Subcutaneous abdominal adipose tissue (tissue), 5 donors: ENCODE results near the gene RIN3.

Experiments used
- H3K27ac ChIP-seq: one replicate; pipeline ENCODE4 v1.7.0; 2013; ENCODE audit warnings: low read depth, mild to moderate bottlenecking, inconsistent platforms, low read length, moderate library complexity
- H3K27me3 ChIP-seq, 5 donors: one replicate each; pipeline ENCODE4 v1.7.0; 2013; ENCODE audit warnings: low read length in 5 of 5, inconsistent platforms in 1 of 5; ENCODE audit not compliant: control insufficient read depth in 5 of 5, insufficient read depth in 4 of 5
- H3K36me3 ChIP-seq, 5 donors: one replicate each; pipeline ENCODE4 v1.7.0; 2013; ENCODE audit warnings: low read length in 5 of 5; ENCODE audit not compliant: control insufficient read depth in 5 of 5, insufficient read depth in 5 of 5
- H3K4me1 ChIP-seq, 5 donors: one replicate each; pipeline ENCODE4 v1.7.0; 2013; ENCODE audit warnings: low read length in 5 of 5, mild to moderate bottlenecking in 3 of 5, moderate library complexity in 1 of 5; ENCODE audit not compliant: control insufficient read depth in 5 of 5, insufficient read depth in 5 of 5
- H3K4me3 ChIP-seq, 5 donors: one replicate each; pipeline ENCODE4 v1.7.0; 2013; ENCODE audit warnings: low read length in 5 of 5, low read depth in 1 of 5
- H3K9ac ChIP-seq, 5 donors: one replicate each; pipeline ENCODE4 v1.7.0; 2013; ENCODE audit warnings: low read length in 5 of 5, mild to moderate bottlenecking in 4 of 5, moderate library complexity in 3 of 5
- H3K9me3 ChIP-seq, 5 donors: one replicate each; pipeline ENCODE4 v1.7.0; 2013; ENCODE audit warnings: low read length in 5 of 5; ENCODE audit not compliant: control insufficient read depth in 5 of 5
- donor health status: healthy.
- donor health status: healthy.
- donor health status: healthy.
- donor health status: healthy.
- donor health status: healthy.

Gene RIN3

GRCh38 chr14:92615451-92615850 lies 101.9 kb downstream of the RIN3 start:
- Histone ChIP-seq H3K27ac (no peak overlapping the region), H3K36me3 (peaks cover 0 to 9% (median 7%) of the 10 kb centered on the region in 5 donors), H3K9ac (no peak overlapping the region), H3K9me3 (no peaks in the 10 kb centered on the region), H3K4me3 (no peak overlapping the region), H3K27me3 (no peaks in the 10 kb centered on the region), H3K4me1 (peaks cover 0 to 3% (median 0%) of the 10 kb centered on the region in 5 donors)

- H3K4me3 ChIP-seq: no peak overlapping the region
- no peak overlapping the region for H3K27ac ChIP-seq
- no peaks in the 10 kb centered on the region for H3K27me3 ChIP-seq
- H3K4me1 ChIP-seq: peaks cover 0 to 3% (median 0%) of the 10 kb centered on the region in 5 donors
- H3K9me3 ChIP-seq: no peaks in the 10 kb centered on the region
- peaks cover 0 to 9% (median 2%) of the 10 kb centered on the region in 5 donors for H3K36me3 ChIP-seq
- H3K9ac ChIP-seq: no peak overlapping the region
Measured at GRCh38 chr14:92616178-92616577, 102.6 kb downstream of the RIN3 start.

- Histone ChIP-seq H3K9ac (no peak overlapping the region), H3K27me3 (no peaks in the 10 kb centered on the region), H3K27ac (no peak overlapping the region), H3K9me3 (peaks cover 0 to 9% (median 8%) of the 10 kb centered on the region in 5 donors), H3K4me1 (peaks cover 0 to 3% (median 0%) of the 10 kb centered on the region in 5 donors), H3K36me3 (peaks cover 0 to 9% (median 0%) of the 10 kb centered on the region in 5 donors), H3K4me3 (no peak overlapping the region)
Measured at GRCh38 chr14:92617581-92617980, 104.0 kb downstream of the RIN3 start.

- H3K9me3 ChIP-seq: peaks cover 3 to 14% (median 9%) of the 10 kb centered on the region in 5 donors
- H3K27me3 ChIP-seq: no peaks in the 10 kb centered on the region
- peaks cover 0 to 11% (median 0%) of the 10 kb centered on the region in 5 donors for H3K36me3 ChIP-seq
- no peak overlapping the region for H3K27ac ChIP-seq
- H3K9ac ChIP-seq: no peak overlapping the region
- no peak overlapping the region for H3K4me3 ChIP-seq
- H3K4me1 ChIP-seq: no peaks in the 10 kb centered on the region
Measured at GRCh38 chr14:92619671-92620456, 106.3 kb downstream of the RIN3 start.

GRCh38 chr14:92622311-92622710 lies 108.7 kb downstream of the RIN3 start:
- no peak overlapping the region for H3K9ac ChIP-seq
- no peaks in the 10 kb centered on the region for H3K27me3 ChIP-seq
- H3K9me3 ChIP-seq: peaks cover 3 to 21% (median 18%) of the 10 kb centered on the region in 5 donors
- H3K4me1 ChIP-seq: no peaks in the 10 kb centered on the region
- no peak overlapping the region for H3K4me3 ChIP-seq
- H3K27ac ChIP-seq: no peak overlapping the region
- H3K36me3 ChIP-seq: peaks cover 0 to 5% (median 2%) of the 10 kb centered on the region in 5 donors

GRCh38 chr14:92624764-92625163 lies 111.2 kb downstream of the RIN3 start:
- H3K36me3 ChIP-seq: peaks cover 0 to 5% (median 2%) of the 10 kb centered on the region in 5 donors
- H3K9me3 ChIP-seq: peaks cover 3 to 28% (median 26%) of the 10 kb centered on the region in 5 donors
- no peaks in the 10 kb centered on the region for H3K27me3 ChIP-seq
- H3K9ac ChIP-seq: no peak overlapping the region
- H3K4me1 ChIP-seq: no peaks in the 10 kb centered on the region
- H3K27ac ChIP-seq: no peak overlapping the region
- H3K4me3 ChIP-seq: no peak overlapping the region

GRCh38 chr14:92625213-92625612 lies 111.6 kb downstream of the RIN3 start:
- Histone ChIP-seq H3K9me3 (peaks cover 3 to 28% (median 26%) of the 10 kb centered on the region in 5 donors), H3K27ac (no peak overlapping the region), H3K27me3 (no peaks in the 10 kb centered on the region), H3K9ac (no peak overlapping the region), H3K4me3 (no peak overlapping the region), H3K4me1 (no peaks in the 10 kb centered on the region), H3K36me3 (peaks cover 0 to 5% (median 2%) of the 10 kb centered on the region in 5 donors)

- Histone ChIP-seq H3K4me3 (no peak overlapping the region), H3K27ac (no peak overlapping the region), H3K36me3 (peaks cover 0 to 5% (median 2%) of the 10 kb centered on the region in 5 donors), H3K9me3 (peaks cover 3 to 28% (median 26%) of the 10 kb centered on the region in 5 donors), H3K9ac (no peak overlapping the region), H3K4me1 (no peaks in the 10 kb centered on the region), H3K27me3 (no peaks in the 10 kb centered on the region)
Measured at GRCh38 chr14:92626041-92626440, 112.5 kb downstream of the RIN3 start.

- H3K36me3 ChIP-seq: peaks cover 0 to 4% (median 2%) of the 10 kb centered on the region in 5 donors
- H3K27ac ChIP-seq: no peak overlapping the region
- H3K27me3 ChIP-seq: no peaks in the 10 kb centered on the region
- H3K4me1 ChIP-seq: peaks cover 0 to under 1% (median 0%) of the 10 kb centered on the region in 5 donors
- no peak overlapping the region for H3K9ac ChIP-seq
- H3K4me3 ChIP-seq: no peak overlapping the region
- peaks cover 3 to 19% (median 17%) of the 10 kb centered on the region in 5 donors for H3K9me3 ChIP-seq
Measured at GRCh38 chr14:92627707-92628215, 114.2 kb downstream of the RIN3 start.

- Histone ChIP-seq H3K27ac (no peak overlapping the region), H3K27me3 (no peaks in the 10 kb centered on the region), H3K4me1 (peaks cover 0 to 8% (median 0%) of the 10 kb centered on the region in 5 donors), H3K4me3 (no peak overlapping the region), H3K9ac (no peak overlapping the region), H3K36me3 (peaks cover 0 to 5% (median 2%) of the 10 kb centered on the region in 5 donors), H3K9me3 (peaks cover 0 to 19% (median 15%) of the 10 kb centered on the region in 5 donors)
Measured at GRCh38 chr14:92628636-92629035, 115.1 kb downstream of the RIN3 start.
